Stomach (tissue), 4 donors: ENCODE data around the gene PAH.

ENCODE experiments used
- CTCF ChIP-seq, 7 experiments: fragments of 450-650 bp in 4 of 7; fragments of 200-600 bp in 3 of 7; sonication (generic) in 3 of 7; IDR thresholded peaks; one replicate each; pipeline ENCODE4 v1.5.1; 2016 to 2019; ENCODE audit warnings: antibody characterized with exemption in 7 of 7, control low read depth in 2 of 7, mild to moderate bottlenecking in 1 of 7
- EP300 ChIP-seq: sonication (generic); formaldehyde crosslinking; IDR thresholded peaks from one replicate; pipeline ENCODE4 v1.6.1; 2017; ENCODE audit warnings: antibody characterized with exemption
- POLR2A ChIP-seq, 4 donors: fragments of 450-650 bp; IDR thresholded peaks; one replicate each; pipeline ENCODE4 v1.6.1; 2016; ENCODE audit warnings: antibody characterized with exemption in 4 of 4, control low read depth in 2 of 4, mild to moderate bottlenecking in 1 of 4, moderate library complexity in 1 of 4
- POLR2AphosphoS5 ChIP-seq, 3 donors: sonication (generic); formaldehyde crosslinking; IDR thresholded peaks; one replicate each; pipeline ENCODE4 v1.6.1; 2016; ENCODE audit warnings: antibody characterized with exemption in 3 of 3

GRCh38 chr12:102918840-102919239 is 1.8 kb upstream of the PAH start:
- TF ChIP-seq CTCF (IDR thresholded peaks at IDR 0.05) (no peak), POLR2AphosphoS5 (IDR thresholded peaks at IDR 0.05) (no peak), POLR2A (IDR thresholded peaks at IDR 0.05) (no peak), EP300 (no peak)
